CD4-positive, CD25-positive, alpha-beta regulatory T cell (primary cell): ENCODE data around the gene RNU2-1. TPM values are rescaled to one million over a fixed set of nuclear protein-coding genes. Genes with fewer than 3 reads are reported as not detected.
"Not testable (repeated sequence)": the region's sequence is repeated elsewhere in the genome, so short reads cannot be mapped to it uniquely, and the experiment has no call there.

ENCODE experiments used
- ATAC-seq, 2 donors: fragments of 150-1000 bp; cut with Tn5 transposase; one replicate each; pipeline ENCODE4 v1.10.0; 2021; ENCODE audit warnings: low read depth in 2 of 2, moderate number of reproducible peaks in 2 of 2, moderate library complexity in 1 of 2
- DNase-seq, 3 donors: peaks; one replicate each; pipeline versions ENCODE4 v3.0.0 to v3.0.0-alpha.2; 2012 to 2022; ENCODE audit warnings: mixed read lengths in 1 of 3
- H3K27ac ChIP-seq: one replicate; pipeline ENCODE4 v1.7.0; 2013; ENCODE audit warnings: mild to moderate bottlenecking, low read length; ENCODE audit not compliant: insufficient read depth, poor library complexity, severe bottlenecking
- H3K27me3 ChIP-seq: one replicate; pipeline ENCODE4 v1.7.0; 2013; ENCODE audit warnings: low read length; ENCODE audit not compliant: control insufficient read depth, insufficient read depth
- H3K36me3 ChIP-seq: one replicate; pipeline ENCODE4 v1.7.0; 2013; ENCODE audit warnings: mild to moderate bottlenecking, low read length, moderate library complexity; ENCODE audit not compliant: control insufficient read depth, insufficient read depth
- H3K4me1 ChIP-seq: 2 replicates; pipeline ENCODE4 v1.7.0; 2013; ENCODE audit warnings: mild to moderate bottlenecking, low read length; ENCODE audit not compliant: insufficient read depth, control insufficient read depth, poor library complexity, severe bottlenecking
- H3K4me3 ChIP-seq: one replicate; pipeline ENCODE4 v1.7.0; 2013; ENCODE audit warnings: low read depth, mild to moderate bottlenecking, low read length, moderate library complexity
- H3K9me3 ChIP-seq, 2 experiments: 1 replicate in 1 of 2; 2 replicates in 1 of 2; pipeline ENCODE4 v1.7.0; 2013; ENCODE audit warnings: low read length in 2 of 2, mild to moderate bottlenecking in 1 of 2, moderate library complexity in 1 of 2; ENCODE audit not compliant: control insufficient read depth in 2 of 2
- H3K27ac Mint-ChIP-seq, 3 donors: one replicate each; pipeline ENCODE4 v1.8.0; 2020 to 2022; ENCODE audit warnings: mild to moderate bottlenecking in 3 of 3, mixed read lengths in 3 of 3, moderate library complexity in 2 of 3
- H3K27me3 Mint-ChIP-seq: one replicate; pipeline ENCODE4 v1.8.0; 2022; ENCODE audit warnings: mild to moderate bottlenecking, mixed read lengths
- H3K36me3 Mint-ChIP-seq: one replicate; pipeline ENCODE4 v1.8.0; 2020; ENCODE audit warnings: mixed read lengths
- H3K4me1 Mint-ChIP-seq, 4 donors: one replicate each; pipeline ENCODE4 v1.8.0; 2020 to 2022; ENCODE audit warnings: mixed read lengths in 4 of 4, mild to moderate bottlenecking in 1 of 4
- H3K4me3 Mint-ChIP-seq, 4 donors: one replicate each; pipeline ENCODE4 v1.8.0; 2020 to 2022; ENCODE audit warnings: mild to moderate bottlenecking in 4 of 4, mixed read lengths in 4 of 4, moderate library complexity in 3 of 4
- H3K9me3 Mint-ChIP-seq, 7 donors: one replicate each; pipeline ENCODE4 v1.8.0; 2020 to 2022; ENCODE audit warnings: mixed read lengths in 7 of 7, mild to moderate bottlenecking in 3 of 7, moderate library complexity in 2 of 7
- polyA plus RNA-seq, 4 donors: library from polyadenylated mRNA; unstranded; fragments of 300-500 nt; fragmentation: Illumina TruSeq; gene quantifications; one replicate each; pipeline ENCODE4 v1.2.3, GENCODE V29; 2021
- total RNA-seq: library from RNA; stranded (reverse); gene quantifications from one replicate; pipeline ENCODE4 v1.2.3, GENCODE V29; 2022

RNU2-1 gene
- total and polyA plus RNA-seq, 5 donors from 2014 or later, result 4,537 TPM; not detected in 4

DNA sequence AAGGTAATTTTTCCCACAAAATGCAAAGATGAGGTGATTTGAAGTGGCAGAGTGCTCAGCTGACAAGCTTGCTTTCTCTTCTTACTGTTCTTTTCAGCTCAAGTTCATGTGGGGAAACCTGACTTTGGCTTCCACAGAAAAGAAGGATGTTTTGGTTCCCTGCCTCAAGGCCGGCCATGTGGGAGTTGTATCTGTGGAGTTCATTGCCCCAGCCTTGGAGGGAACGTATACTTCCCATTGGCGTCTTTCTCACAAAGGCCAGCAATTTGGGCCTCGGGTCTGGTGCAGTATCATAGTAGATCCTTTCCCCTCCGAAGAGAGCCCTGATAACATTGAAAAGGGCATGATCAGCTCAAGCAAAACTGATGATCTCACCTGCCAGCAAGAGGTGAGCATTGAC, 40.5 kb downstream of the RNU2-1 start:
- Mint-ChIP-seq H3K27me3 (no peaks in the 10 kb centered on the region), H3K4me3 (no peak overlapping the region), H3K4me1 (peaks cover 0 to 8% (median 2%) of the 10 kb centered on the region in 4 donors), H3K36me3 (peaks cover 51% of the 10 kb centered on the region), H3K27ac (no peak overlapping the region), H3K9me3 (no peaks in the 10 kb centered on the region)
- H3K4me3 ChIP-seq, result no peak overlapping the region
- ATAC-seq (no peak), DNase-seq (no peak)
- H3K9me3 ChIP-seq, result no peaks in the 10 kb centered on the region
- no peaks in the 10 kb centered on the region for H3K27me3 ChIP-seq
- peaks cover 89% of the 10 kb centered on the region for H3K36me3 ChIP-seq
- no peak overlapping the region for H3K27ac ChIP-seq
- no peaks in the 10 kb centered on the region for H3K4me1 ChIP-seq

GRCh38 chr17:43186656-43187055, 47.1 kb downstream of the RNU2-1 start:
- H3K4me3 ChIP-seq, H3K4me1 ChIP-seq, H3K9me3 ChIP-seq, ATAC-seq, H3K27me3 ChIP-seq, H3K9me3 Mint-ChIP-seq, H3K27ac ChIP-seq, DNase-seq, H3K27me3 Mint-ChIP-seq, H3K4me3 Mint-ChIP-seq, H3K4me1 Mint-ChIP-seq: not testable (repeated sequence)
- Mint-ChIP-seq H3K27ac (peak overlapping the region in 1 of 3 donors; percentile 47), H3K36me3 (peaks cover 34% of the 10 kb centered on the region)
- H3K36me3 ChIP-seq, result peaks cover 62% of the 10 kb centered on the region

- DNase-seq, result no peak
- Histone ChIP-seq H3K9me3 (no peaks in the 10 kb centered on the region), H3K27ac (no peak overlapping the region), H3K27me3 (no peaks in the 10 kb centered on the region), H3K4me3 (no peak overlapping the region), H3K4me1 (no peaks in the 10 kb centered on the region), H3K36me3 (peaks cover 56% of the 10 kb centered on the region)
- Mint-ChIP-seq H3K27me3 (no peaks in the 10 kb centered on the region), H3K4me1 (peaks cover 0 to 10% (median 7%) of the 10 kb centered on the region in 4 donors), H3K36me3 (peaks cover 21% of the 10 kb centered on the region), H3K9me3 (no peaks in the 10 kb centered on the region), H3K27ac (no peak overlapping the region), H3K4me3 (no peak overlapping the region)
- no peak for ATAC-seq
Observed at GRCh38 chr17:43183921-43184320, 49.9 kb downstream of the RNU2-1 start.

Other genes with a start within 250 kb of the RNU2-1 start
- 881 TPM for gene RPL27, start 235.6 kb downstream of the RNU2-1 start, total RNA-seq
- 1,000 to 10,000 TPM; 1,558 to 2,241 (median 2,024) TPM for gene RPL27, start 235.6 kb downstream of the RNU2-1 start, polyA plus RNA-seq
- 38.3 TPM for gene IFI35, start 227.2 kb downstream of the RNU2-1 start, total RNA-seq
- 10 to 100 TPM; 62.9 to 87.6 (median 71.8) TPM for gene IFI35, start 227.2 kb downstream of the RNU2-1 start, polyA plus RNA-seq
- 21.9 TPM for gene VAT1, start 211.6 kb downstream of the RNU2-1 start, total RNA-seq
- 10 to 100 TPM; 40.6 to 51.4 (median 49.1) TPM for gene VAT1, start 211.6 kb downstream of the RNU2-1 start, polyA plus RNA-seq
- gene RND2, start 208.7 kb downstream of the RNU2-1 start, total RNA-seq, result not detected
- gene RND2, start 208.7 kb downstream of the RNU2-1 start, polyA plus RNA-seq, result under 1 TPM in 3 of 4 donors, not detected in 1; 0.05 to 0.18 (median 0.08) TPM
- 5.7 TPM for gene BRCA1, start 108.6 kb downstream of the RNU2-1 start, total RNA-seq
- 1 to 10 TPM; 1.0 to 4.1 (median 1.8) TPM for gene BRCA1, start 108.6 kb downstream of the RNU2-1 start, polyA plus RNA-seq
- gene NBR1, start 62.8 kb downstream of the RNU2-1 start, total RNA-seq, result 65.0 TPM
- 100 to 1,000 TPM in 2 of 4 donors, 10 to 100 TPM in 2; 93.6 to 104 (median 97.3) TPM for gene NBR1, start 62.8 kb downstream of the RNU2-1 start, polyA plus RNA-seq
- 12.9 TPM for gene TMEM106A, start 22.1 kb downstream of the RNU2-1 start, total RNA-seq
- gene TMEM106A, start 22.1 kb downstream of the RNU2-1 start, polyA plus RNA-seq, result 1 to 10 TPM; 1.3 to 3.3 (median 1.9) TPM
- gene CCDC200, start 5.4 kb downstream of the RNU2-1 start, total RNA-seq, result not detected
- not detected for gene CCDC200, start 5.4 kb downstream of the RNU2-1 start, polyA plus RNA-seq
- gene ARL4D, start 165.0 kb upstream of the RNU2-1 start, total RNA-seq, result 2.5 TPM
- gene ARL4D, start 165.0 kb upstream of the RNU2-1 start, polyA plus RNA-seq, result 1 to 10 TPM; 1.3 to 4.1 (median 1.6) TPM
- gene DHX8, start 250.0 kb upstream of the RNU2-1 start, total RNA-seq, result 129 TPM
- 10 to 100 TPM; 19.8 to 35.1 (median 25.1) TPM for gene DHX8, start 250.0 kb upstream of the RNU2-1 start, polyA plus RNA-seq